ENCODE results near the gene IGFBPL1.

Gene IGFBPL1

DNA sequence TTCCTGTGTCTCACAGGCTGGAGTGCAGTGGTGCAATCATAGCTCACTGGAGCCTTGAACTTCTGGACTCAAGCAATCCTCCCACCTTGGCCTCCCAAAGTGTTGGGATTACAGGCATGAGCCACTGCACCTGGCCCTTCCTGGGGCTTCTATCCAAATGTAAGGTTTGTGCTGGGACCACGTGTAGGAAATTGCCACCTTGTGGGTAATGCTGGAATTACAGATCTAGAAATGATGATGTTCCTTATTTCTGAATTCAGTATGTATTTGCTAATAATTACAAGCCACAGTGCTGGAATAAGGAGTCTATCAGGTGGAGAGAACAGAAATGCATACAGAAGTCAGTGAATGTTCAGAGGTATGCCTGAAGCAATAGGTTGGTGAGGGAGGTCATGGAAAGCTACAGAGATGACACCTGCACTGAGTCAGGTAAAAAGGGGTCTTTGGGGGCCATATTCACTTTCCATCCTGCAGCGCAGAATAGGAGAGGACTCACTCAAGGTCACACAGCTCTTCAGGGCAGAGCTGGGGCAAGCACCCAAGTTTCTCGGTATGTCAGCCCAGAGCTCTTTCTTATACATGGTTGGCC lies 8.8 kb upstream of the IGFBPL1 start:
- no peak overlapping the region for H3K4me3 ChIP-seq (ENCODE audit: low read depth, low read length)

GRCh38 chr9:38431116-38431515 lies 6.9 kb upstream of the IGFBPL1 start:
- no peak overlapping the region for H3K4me3 ChIP-seq (ENCODE audit: low read depth, low read length)

DNA sequence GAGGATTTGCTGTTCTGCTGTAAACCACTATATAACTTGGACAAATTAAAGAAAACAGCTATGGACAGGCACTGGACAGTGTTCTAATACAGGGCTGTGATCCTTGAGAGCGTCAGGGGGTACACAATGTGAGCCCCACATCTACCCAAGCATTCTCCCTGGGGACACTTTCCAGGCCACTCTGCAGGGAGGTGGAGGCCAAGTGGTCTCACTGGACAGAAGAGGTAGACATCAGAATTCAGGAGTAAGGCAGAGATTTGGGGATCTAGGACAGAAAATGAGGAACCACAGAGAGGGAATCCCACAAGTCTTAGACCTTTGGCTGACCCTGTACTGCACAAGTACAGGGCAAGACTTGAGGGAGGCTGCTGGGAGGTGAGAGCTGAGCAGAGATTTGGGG lies 3.8 kb upstream of the IGFBPL1 start:
- no peak overlapping the region for H3K4me3 ChIP-seq (ENCODE audit: low read depth, low read length)

- H3K4me3 ChIP-seq (ENCODE audit: low read depth, low read length): no peak overlapping the region
Observed at GRCh38 chr9:38424918-38425317, 664 bp upstream of the IGFBPL1 start.

DNA sequence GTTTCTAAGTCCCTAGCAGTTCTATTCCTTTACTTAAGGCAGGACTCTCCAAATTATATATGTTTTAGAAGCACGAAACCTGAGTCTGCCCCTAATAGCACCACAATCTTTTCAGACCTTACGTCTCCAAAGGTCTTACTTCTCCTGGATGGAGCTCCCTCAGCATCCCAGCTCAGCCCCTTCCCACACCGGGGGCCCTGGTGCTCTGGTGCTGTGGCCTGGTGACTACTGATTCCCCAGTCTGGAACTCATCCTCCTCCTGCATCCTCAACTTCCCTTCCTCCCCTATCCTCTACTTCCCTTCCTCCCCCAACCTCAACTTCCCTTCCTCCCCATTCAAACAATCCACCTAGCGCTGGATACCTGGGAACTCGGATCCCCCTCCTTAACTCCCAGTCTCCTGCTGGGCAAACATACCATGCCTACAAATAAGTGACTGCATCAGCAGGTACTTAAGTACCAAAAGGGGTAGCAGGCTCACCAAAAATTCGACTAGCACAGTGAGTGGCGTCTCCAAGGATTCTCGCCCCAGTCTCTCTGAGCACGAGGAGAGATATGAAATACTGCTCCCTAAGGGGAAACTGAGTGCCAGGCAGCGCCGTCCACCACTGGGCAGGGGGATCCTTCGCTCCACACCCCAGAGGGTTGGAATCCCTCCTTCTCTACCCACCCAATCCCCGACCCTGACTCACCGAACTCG lies 831 bp downstream of the IGFBPL1 start:
- peak overlapping the region; percentile 31 for H3K4me3 ChIP-seq (ENCODE audit: low read depth, low read length)

DNA sequence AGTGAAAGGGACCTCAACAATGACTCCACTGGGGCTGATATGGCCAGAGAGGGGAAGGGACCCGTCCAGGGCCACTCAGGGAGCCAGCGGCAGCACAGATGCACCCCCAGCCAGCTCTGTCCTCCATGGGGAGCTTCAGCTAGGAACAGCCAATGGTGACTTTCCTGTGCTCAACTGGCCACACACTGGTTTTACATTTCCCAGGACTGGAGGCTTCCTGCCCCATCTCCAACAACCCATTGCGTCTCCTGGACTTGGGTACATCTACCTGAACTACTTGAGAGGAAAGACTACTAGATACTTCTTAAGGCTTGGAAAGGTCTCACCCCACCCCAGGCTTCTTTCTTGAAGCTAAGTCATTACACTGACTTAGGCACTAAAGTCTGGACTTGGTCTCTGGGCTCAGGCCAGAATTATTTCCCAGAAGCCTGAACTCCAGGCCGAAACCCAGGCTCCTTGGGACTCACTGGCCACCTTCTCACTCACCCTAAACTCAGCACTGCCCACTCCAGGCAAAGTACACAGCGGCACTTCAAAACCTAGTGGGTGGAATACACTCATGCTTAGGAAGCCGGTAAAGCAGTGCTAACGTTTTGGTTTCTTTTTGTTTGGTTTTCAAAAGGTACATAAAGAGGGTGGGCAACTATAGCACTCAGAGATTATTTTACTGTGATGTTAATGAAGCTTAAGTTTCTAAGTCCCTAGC lies 1.5 kb downstream of the IGFBPL1 start:
- H3K4me3 ChIP-seq (ENCODE audit: low read depth, low read length): no peak overlapping the region

DNA sequence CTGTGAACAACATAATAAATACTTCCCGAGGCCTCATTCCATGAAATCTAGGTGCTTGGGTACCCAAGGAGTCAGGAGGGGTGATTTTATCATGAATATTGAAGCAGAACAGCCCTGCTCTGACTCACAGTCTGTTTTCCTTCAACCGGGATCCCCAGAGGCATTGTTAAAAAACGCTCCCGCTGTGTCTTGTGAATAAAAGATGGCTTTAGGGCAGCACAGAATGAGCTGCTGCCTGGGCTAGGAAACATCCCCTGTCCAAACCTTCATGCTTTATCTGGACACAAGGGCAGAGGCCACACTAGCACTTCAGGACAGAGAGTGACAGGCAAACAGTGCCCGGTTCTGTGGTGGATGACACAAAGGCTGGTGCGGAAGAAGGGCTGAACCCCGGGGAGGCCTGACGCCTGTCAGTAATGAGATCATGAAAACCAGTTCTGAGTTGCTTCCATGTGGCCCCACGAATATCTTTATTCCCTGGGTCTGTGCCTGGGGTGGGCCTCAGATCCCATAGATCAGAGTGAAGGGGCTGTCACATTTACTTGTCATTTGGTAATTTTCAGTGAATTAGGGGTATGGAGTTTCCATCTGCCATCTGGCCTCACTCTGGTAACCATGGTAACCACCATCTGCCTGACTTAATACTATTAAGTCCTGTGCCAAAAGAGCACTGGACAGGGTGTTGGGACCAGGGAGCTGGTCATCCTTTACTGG lies 2.6 kb downstream of the IGFBPL1 start:
- no peak overlapping the region for H3K4me3 ChIP-seq (ENCODE audit: low read depth, low read length)

DNA sequence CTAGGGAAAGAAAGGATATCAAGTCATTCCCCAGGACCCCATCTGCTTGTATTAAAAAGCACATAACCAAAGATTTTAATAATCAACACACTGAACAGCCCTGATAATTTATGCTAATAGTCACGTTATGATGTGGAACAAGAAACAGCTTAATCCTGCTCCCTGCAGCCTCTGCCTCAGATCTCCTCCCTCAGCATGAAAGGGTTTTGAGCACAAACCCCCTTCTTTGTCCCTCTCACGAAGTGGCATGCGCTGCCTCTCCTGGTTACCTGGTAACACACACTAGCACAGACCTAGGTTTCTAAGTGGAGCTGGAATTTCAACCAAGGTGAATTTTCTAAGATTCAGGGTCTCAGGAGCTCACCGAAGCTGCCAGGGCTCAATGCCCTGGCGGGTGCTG lies 5.1 kb downstream of the IGFBPL1 start:
- H3K4me3 ChIP-seq (ENCODE audit: low read depth, low read length): no peak overlapping the region

DNA sequence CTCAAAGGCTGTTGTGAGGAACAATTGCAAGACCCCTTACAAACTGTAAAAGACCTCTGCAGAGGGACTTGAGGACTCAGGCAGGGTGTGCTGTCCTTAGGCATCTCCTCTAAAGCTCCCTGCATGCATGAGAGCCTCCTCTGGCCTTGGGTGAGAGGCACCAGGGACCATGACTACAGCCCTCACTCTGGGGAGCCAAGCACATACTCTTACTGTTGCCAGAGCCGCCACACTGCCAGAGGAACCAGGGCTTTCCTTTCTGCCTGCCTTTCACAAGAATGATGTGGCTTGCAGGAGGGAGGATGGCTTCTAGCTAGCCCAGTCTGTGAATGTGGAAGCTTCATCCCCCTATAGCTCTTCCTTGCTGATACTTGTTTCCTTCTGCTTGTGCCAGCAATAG lies 5.9 kb downstream of the IGFBPL1 start:
- no peak overlapping the region for H3K4me3 ChIP-seq (ENCODE audit: low read depth, low read length)

DNA sequence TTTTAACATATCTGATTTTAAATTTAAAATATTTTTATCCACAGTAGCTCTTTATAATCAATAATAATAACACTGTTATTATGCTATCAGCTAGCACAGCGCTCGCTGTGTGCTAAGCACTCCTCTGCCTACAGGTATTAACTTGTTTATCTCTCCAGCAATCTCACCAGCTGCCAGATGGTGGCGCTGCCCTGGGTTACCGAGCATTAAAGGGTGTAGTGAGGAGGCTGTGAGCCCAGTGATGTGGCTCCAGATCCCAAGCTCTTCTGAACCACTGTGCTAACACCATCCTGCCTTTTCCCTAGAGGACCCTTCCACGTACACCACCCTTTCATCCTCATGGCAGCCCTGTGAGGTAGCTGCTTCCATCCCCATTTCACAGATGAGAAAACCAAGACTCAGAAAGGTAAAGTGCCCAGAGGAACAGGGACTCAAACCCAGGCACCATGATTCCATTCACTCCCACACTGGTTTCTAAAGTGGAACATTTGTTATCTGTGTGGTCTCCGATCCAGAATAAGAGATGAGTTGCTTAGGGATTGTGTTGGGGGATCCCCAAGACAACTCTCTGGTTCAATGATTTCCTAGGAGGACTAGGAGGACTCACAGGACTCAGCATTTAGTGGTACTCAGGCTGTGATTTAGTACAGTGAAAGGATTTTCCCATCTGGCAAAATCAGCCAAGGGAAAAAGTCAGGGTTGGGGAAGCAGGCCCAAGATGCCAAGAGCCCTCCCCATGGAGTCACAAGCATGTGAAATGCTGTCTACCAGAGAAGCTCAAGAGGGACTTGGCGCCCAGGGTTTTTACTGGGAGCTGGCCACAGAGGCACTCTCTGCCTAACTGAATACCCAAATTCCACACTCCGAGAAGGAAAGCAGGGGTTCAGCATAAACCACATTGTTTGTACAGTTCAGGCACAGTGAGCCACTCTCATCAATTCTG lies 7.0 kb downstream of the IGFBPL1 start:
- H3K4me3 ChIP-seq (ENCODE audit: low read depth, low read length): no peak overlapping the region

DNA sequence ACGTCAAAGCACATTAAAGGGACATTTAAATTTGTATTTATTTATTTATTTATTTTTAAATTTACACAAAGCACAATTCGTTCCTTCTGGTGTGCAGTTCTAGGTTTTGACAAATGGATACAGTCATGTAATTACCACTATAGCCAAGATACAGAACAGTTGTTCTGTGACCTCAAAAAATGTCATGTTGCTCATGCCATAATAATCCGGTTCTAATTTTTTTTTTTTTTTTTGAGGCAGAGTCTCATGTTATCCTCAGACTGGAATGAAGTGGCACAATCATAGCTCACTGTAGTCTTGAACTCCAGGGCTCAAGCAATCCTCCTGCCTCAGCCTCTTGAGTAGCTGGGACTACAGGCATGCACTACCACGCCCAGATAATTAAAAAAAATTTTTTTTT lies 7.8 kb downstream of the IGFBPL1 start:
- H3K4me3 ChIP-seq (ENCODE audit: low read depth, low read length): no peak overlapping the region

GRCh38 chr9:38415856-38416255 lies 8.4 kb downstream of the IGFBPL1 start:
- no peak overlapping the region for H3K4me3 ChIP-seq (ENCODE audit: low read depth, low read length)

DNA sequence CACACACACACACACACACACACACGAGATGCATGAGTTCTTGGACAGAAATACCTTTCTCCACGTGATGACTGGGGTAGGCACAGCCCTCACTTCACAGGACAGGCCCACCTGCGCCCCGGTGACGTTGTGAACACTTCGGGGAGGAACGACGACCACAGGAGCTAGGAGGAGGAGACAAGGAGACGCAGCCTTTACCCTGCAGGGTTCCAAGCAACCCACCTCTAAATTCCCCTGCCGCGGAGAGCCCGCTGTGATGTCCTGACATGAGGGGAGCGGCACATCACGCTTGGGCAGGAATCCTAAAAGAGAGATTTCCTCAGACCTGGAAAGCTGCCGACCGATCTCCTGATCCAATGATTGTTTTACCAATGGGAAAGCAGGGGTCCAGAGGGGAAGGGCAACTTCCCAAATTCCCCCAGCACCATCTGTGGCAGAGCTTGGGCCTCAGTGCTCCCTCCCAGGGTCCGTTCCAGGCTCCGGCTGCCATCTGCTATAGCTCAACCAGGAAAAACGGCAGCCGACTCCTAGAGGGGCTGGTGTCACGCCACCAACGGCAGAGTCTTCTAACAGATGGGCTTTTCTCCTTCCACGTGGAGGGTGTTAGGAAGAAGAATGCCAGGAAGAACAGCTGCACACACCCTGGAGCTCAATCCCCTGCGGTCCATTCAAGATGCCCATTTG lies 10.1 kb downstream of the IGFBPL1 start:
- no peak overlapping the region for H3K4me3 ChIP-seq (ENCODE audit: low read depth, low read length)

DNA sequence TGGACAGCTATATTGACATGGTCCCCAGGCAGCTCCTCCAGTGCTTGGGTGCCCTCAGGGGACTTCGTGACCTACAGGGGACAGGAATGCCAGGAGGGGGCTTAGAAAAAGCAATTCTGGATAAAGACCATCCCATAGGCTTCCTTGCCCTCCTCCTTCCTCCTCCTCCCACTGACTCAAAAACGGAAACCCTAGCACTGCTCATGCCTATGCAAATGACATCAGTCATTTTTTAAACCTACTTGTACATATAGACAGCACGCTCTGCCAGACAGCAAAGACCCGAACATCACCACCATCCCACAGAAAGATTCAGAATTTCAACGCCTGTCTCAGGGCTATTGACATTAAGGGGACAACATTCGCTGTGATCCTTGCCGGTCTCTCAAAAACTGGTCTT lies 11.0 kb downstream of the IGFBPL1 start:
- no peak overlapping the region for H3K4me3 ChIP-seq (ENCODE audit: low read depth, low read length)

DNA sequence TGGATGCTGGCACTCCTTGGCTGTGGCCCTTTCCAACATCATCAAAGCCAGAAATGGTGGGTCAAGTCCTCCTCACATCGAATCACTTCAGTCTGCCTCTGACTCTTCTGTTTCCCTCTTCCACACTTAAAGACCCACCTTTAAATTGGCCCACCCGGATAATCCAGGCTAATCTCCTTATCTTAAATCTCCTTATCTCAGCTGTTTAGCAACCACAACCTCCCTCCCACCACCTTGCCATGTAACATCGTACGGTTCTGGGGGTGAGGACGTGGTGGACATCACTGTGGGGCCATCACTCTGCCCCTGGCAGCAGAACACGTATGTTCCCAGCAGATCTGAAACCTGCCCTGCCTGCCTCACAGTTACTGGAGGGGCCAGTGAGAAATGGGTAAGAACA lies 11.5 kb downstream of the IGFBPL1 start:
- no peak overlapping the region for H3K4me3 ChIP-seq (ENCODE audit: low read depth, low read length)

- H3K4me3 ChIP-seq (ENCODE audit: low read depth, low read length): no peak overlapping the region
Observed at GRCh38 chr9:38408719-38409118, 15.5 kb downstream of the IGFBPL1 start.

DNA sequence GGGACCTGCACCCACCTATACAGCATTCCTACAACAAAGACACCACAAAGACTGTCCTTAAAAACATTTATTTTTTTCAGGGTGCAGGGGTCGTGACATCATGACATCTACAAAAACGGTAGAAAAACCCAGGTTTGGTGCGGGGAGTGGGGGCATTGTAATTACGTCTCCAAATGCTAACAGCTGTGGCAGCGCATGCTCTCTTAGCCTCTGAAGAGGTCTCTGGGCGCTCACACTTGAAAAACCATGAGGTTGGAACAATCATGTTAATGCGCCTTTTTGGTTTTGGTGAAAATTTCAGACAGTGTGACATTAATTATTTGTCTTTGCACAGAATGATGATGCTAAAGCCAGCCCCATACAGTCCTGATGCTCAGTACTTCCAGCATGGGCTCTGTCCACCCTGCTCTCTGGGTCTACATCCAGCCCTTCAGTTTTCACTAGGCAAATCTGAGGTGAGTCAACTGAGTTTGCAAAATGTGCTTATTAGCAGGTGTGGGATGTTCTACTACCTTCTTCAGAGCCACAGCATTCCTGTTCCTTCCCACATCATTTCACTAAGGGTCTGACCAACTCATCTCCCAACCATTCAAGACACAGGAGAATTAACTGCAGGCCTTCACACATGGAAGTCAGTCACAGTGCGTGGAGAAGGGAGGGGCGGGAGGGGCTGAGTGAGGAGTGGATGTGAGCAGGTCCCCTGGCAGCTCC lies 17.6 kb downstream of the IGFBPL1 start:
- H3K4me3 ChIP-seq (ENCODE audit: low read depth, low read length): no peak overlapping the region

GRCh38 chr9:38405785-38406184 lies 18.5 kb downstream of the IGFBPL1 start:
- no peak overlapping the region for H3K4me3 ChIP-seq (ENCODE audit: low read depth, low read length)

GRCh38 chr9:38404314-38404713 lies 19.9 kb downstream of the IGFBPL1 start:
- no peak overlapping the region for H3K4me3 ChIP-seq (ENCODE audit: low read depth, low read length)

Measured in iPS-11a (cell line).